ENCODE data around the gene MRPS18C. TPM values are rescaled to one million over a fixed set of nuclear protein-coding genes. Genes with fewer than 3 reads are reported as not detected.

The MRPS18C gene
- total and polyA plus RNA-seq, 2 donors (not counting 3 experiments of a cell fraction or from before 2014, with no cell fraction given) = 22.2 to 64.8 TPM

DNA sequence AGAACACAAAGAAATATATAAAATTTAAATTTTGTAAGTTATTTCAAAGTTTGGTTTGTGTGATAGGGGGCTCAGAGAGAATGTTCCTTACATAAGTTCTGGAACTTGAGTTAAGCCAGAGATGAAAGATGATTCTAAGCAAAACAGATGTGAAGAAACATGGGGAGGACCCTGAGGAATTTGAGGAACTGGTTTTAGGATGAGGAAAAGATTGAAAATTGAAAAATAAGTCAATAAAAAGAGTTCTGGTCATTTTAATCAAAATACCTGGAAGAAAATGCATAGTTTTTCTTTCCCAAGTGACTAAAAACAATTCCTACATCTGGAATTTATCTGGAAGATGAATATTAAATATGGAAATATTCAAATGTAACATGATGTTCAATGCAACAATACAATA, 37.6 kb upstream of the MRPS18C start:
- intact Hi-C loops (cut with micrococcal nuclease) = no loop called here
- no peak for TF ChIP-seq JUN (IDR thresholded peaks at IDR 0.05; ENCODE audit: borderline replicate concordance, insufficient read depth, insufficient read length, low read depth)
- TF ChIP-seq, protein P1, sequence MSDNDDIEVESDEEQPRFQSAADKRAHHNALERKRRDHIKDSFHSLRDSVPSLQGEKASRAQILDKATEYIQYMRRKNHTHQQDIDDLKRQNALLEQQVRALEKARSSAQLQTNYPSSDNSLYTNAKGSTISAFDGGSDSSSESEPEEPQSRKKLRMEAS (IDR thresholded peaks at IDR 0.05; ENCODE audit: insufficient read depth, insufficient read length) = no peak
- TF ChIP-seq, protein P2, sequence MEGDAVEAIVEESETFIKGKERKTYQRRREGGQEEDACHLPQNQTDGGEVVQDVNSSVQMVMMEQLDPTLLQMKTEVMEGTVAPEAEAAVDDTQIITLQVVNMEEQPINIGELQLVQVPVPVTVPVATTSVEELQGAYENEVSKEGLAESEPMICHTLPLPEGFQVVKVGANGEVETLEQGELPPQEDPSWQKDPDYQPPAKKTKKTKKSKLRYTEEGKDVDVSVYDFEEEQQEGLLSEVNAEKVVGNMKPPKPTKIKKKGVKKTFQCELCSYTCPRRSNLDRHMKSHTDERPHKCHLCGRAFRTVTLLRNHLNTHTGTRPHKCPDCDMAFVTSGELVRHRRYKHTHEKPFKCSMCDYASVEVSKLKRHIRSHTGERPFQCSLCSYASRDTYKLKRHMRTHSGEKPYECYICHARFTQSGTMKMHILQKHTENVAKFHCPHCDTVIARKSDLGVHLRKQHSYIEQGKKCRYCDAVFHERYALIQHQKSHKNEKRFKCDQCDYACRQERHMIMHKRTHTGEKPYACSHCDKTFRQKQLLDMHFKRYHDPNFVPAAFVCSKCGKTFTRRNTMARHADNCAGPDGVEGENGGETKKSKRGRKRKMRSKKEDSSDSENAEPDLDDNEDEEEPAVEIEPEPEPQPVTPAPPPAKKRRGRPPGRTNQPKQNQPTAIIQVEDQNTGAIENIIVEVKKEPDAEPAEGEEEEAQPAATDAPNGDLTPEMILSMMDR (IDR thresholded peaks at IDR 0.05; ENCODE audit: extremely low read depth in 1 of 2, insufficient read depth in 1 of 2, low read depth in 1 of 2, low read length in 2 of 2) = no peak
- no peak for TF ChIP-seq MYC (IDR thresholded peaks at IDR 0.05; ENCODE audit: low read depth, low read length)
- TF ChIP-seq POLR2A (IDR thresholded peaks at IDR 0.05; ENCODE audit: low read depth, low read length) = no peak
- TF ChIP-seq EZH2 (IDR thresholded peaks at IDR 0.05; ENCODE audit: borderline replicate concordance, low read depth, low read length, severe bottlenecking) = no peak
- TF ChIP-seq POLR2AphosphoS5 (IDR thresholded peaks at IDR 0.05; ENCODE audit: insufficient read depth, low read depth, low read length) = no peak
- no peak for TF ChIP-seq GATA2 (IDR thresholded peaks at IDR 0.05; ENCODE audit: insufficient read depth, insufficient read length, low read depth, low read length)
- no TSS peak for BruUV-seq (replicated peaks)
- Histone ChIP-seq H3K27me3 (ENCODE audit: control insufficient read depth in 2 of 2, insufficient read depth in 2 of 2, low read length in 2 of 2) (no peaks in the 10 kb centered on the region), H2AFZ (ENCODE audit: low read depth, low read length) (no peak overlapping the region), H4K20me1 (replicated peaks; ENCODE audit: control insufficient read depth, extremely low read depth, insufficient read depth, low read length) (no peaks in the 10 kb centered on the region), H3K9me1 (replicated peaks; ENCODE audit: control insufficient read depth, extremely low read depth, insufficient read depth, low read length) (no peaks in the 10 kb centered on the region), H3K79me2 (ENCODE audit: control insufficient read depth, insufficient read depth, low read length) (no peaks in the 10 kb centered on the region), H3K4me1 (ENCODE audit: control insufficient read depth, extremely low read depth, insufficient read depth, low read length) (peaks cover 4% of the 10 kb centered on the region), H3K9me3 (replicated peaks; ENCODE audit: control insufficient read depth, insufficient read depth, low read length) (no peaks in the 10 kb centered on the region), H3K27ac (ENCODE audit: insufficient read depth, low read depth, low read length) (no peak overlapping the region), H3K4me3 (replicated peaks in 1 of 3; ENCODE audit: insufficient read depth in 1 of 3, low read depth in 1 of 3, low read length in 3 of 3) (no peak overlapping the region), H3K36me3 (ENCODE audit: control insufficient read depth in 2 of 2, extremely low read depth in 1 of 2, insufficient read depth in 2 of 2, low read length in 2 of 2) (peaks cover 0 to 2% of the 10 kb centered on the region in 2 experiments), H3K4me2 (ENCODE audit: insufficient read depth, low read length) (no peak overlapping the region), H3K9ac (replicated peaks; ENCODE audit: extremely low read depth, insufficient read depth, low read length) (no peak overlapping the region)
- DNase-seq (ENCODE audit: low read depth, low spot score) = no peak
- ChIA-PET POLR2A (interaction anchor here (0.7 kb wide), 1 partner anchor 10 kb away, joined by 3 read pairs; no protein-coding TSS in a partner anchor), CTCF (interaction anchor here (1.2 to 1.3 kb wide), 3 partner anchors 10 to 39 kb away, joined by 3 read pairs; no protein-coding TSS in a partner anchor)
- dilution Hi-C loops (cut with MboI; ENCODE audit: extremely low pct_ligation_motif_present, low sequenced_read_pairs) = no loop called here
- FAIRE-seq = no peak

All from endothelial cell of umbilical vein (primary cell).